ENCODE data around the gene LRRC8A.

- TF ChIP-seq POLR2A (IDR thresholded peaks at IDR 0.05) (no peak), CTCF (IDR thresholded peaks at IDR 0.05) (no peak)
Observed at GRCh38 chr9:128933731-128934130, 51.8 kb downstream of the LRRC8A start.
